Measurements from ENCODE around the gene ANKRD7.
"Not testable (repeated sequence)": the region's sequence is repeated elsewhere in the genome, so short reads cannot be mapped to it uniquely, and the experiment has no call there.

ANKRD7 gene

GRCh38 chr7:118214051-118214832, 10.3 kb upstream of the ANKRD7 start:
- no peaks in the 10 kb centered on the region for H3K9me3 ChIP-seq
- H3K36me3 ChIP-seq (replicated peaks): no peaks in the 10 kb centered on the region
- no peaks in the 10 kb centered on the region for H3K4me1 ChIP-seq
- in situ Hi-C loops (cut with MboI; ENCODE audit: low sequenced_read_pairs): no loop called here
- H3K4me3 ChIP-seq: no peak overlapping the region
- no peaks in the 10 kb centered on the region for H3K27me3 ChIP-seq (ENCODE audit: low read depth)
- DNase-seq (ENCODE audit: low spot score in 2 of 2): no peak

- no peaks in the 10 kb centered on the region for H3K27me3 ChIP-seq (ENCODE audit: low read depth)
- no peaks in the 10 kb centered on the region for H3K36me3 ChIP-seq (replicated peaks)
- no peak overlapping the region for H3K4me3 ChIP-seq
- H3K9me3 ChIP-seq: no peaks in the 10 kb centered on the region
- no peak for DNase-seq (ENCODE audit: low spot score in 2 of 2)
- H3K4me1 ChIP-seq: no peaks in the 10 kb centered on the region
- in situ Hi-C loops (cut with MboI; ENCODE audit: low sequenced_read_pairs): no loop called here
Measured at GRCh38 chr7:118214833-118215182, 9.7 kb upstream of the ANKRD7 start.

- DNase-seq (ENCODE audit: low spot score in 2 of 2): no peak
- in situ Hi-C loops (cut with MboI; ENCODE audit: low sequenced_read_pairs): no loop called here
- Histone ChIP-seq H3K9me3 (no peaks in the 10 kb centered on the region), H3K4me3 (no peak overlapping the region), H3K36me3 (replicated peaks) (no peaks in the 10 kb centered on the region), H3K4me1 (no peaks in the 10 kb centered on the region), H3K27me3 (ENCODE audit: low read depth) (no peaks in the 10 kb centered on the region)
Measured at GRCh38 chr7:118217210-118217619, 7.3 kb upstream of the ANKRD7 start.

GRCh38 chr7:118218413-118219156, 5.9 kb upstream of the ANKRD7 start:
- Histone ChIP-seq H3K9me3 (no peaks in the 10 kb centered on the region), H3K27me3 (ENCODE audit: low read depth) (no peaks in the 10 kb centered on the region), H3K4me3 (no peak overlapping the region), H3K36me3 (replicated peaks) (no peaks in the 10 kb centered on the region), H3K4me1 (no peaks in the 10 kb centered on the region)
- in situ Hi-C loops (cut with MboI; ENCODE audit: low sequenced_read_pairs): no loop called here
- DNase-seq (ENCODE audit: low spot score in 2 of 2): no peak

- no peak for DNase-seq (ENCODE audit: low spot score in 2 of 2)
- no peaks in the 10 kb centered on the region for H3K36me3 ChIP-seq (replicated peaks)
- in situ Hi-C loops (cut with MboI; ENCODE audit: low sequenced_read_pairs): no loop called here
- H3K9me3 ChIP-seq: no peaks in the 10 kb centered on the region
- H3K4me1 ChIP-seq: no peaks in the 10 kb centered on the region
- no peaks in the 10 kb centered on the region for H3K27me3 ChIP-seq (ENCODE audit: low read depth)
- no peak overlapping the region for H3K4me3 ChIP-seq
Measured at GRCh38 chr7:118219157-118219512, 5.4 kb upstream of the ANKRD7 start.

- H3K36me3 ChIP-seq (replicated peaks): no peaks in the 10 kb centered on the region
- DNase-seq (ENCODE audit: low spot score in 2 of 2): no peak
Measured at GRCh38 chr7:118220583-118220982, 3.9 kb upstream of the ANKRD7 start.

GRCh38 chr7:118222591-118222990, 1.9 kb upstream of the ANKRD7 start:
- H3K4me1 ChIP-seq: no peaks in the 10 kb centered on the region
- H3K9me3 ChIP-seq: no peaks in the 10 kb centered on the region
- H3K36me3 ChIP-seq (replicated peaks): no peaks in the 10 kb centered on the region
- no peak for DNase-seq (ENCODE audit: low spot score in 2 of 2)
- in situ Hi-C loops (cut with MboI; ENCODE audit: low sequenced_read_pairs): no loop called here
- no peak overlapping the region for H3K4me3 ChIP-seq
- H3K27me3 ChIP-seq (ENCODE audit: low read depth): peaks cover 3% of the 10 kb centered on the region; the same call in 1 of the 2 replicates

More at GRCh38 chr7:118220583-118220982, 3.9 kb upstream of the ANKRD7 start:
- in situ Hi-C loops (cut with MboI; ENCODE audit: low sequenced_read_pairs): no loop called here
- H3K9me3 ChIP-seq: no peaks in the 10 kb centered on the region
- H3K27me3 ChIP-seq (ENCODE audit: low read depth): no peaks in the 10 kb centered on the region
- no peak overlapping the region for H3K4me3 ChIP-seq
- no peaks in the 10 kb centered on the region for H3K4me1 ChIP-seq

GRCh38 chr7:118232837-118233236, 8.3 kb downstream of the ANKRD7 start:
- Histone ChIP-seq H3K4me3 (no peak overlapping the region), H3K9me3 (no peaks in the 10 kb centered on the region), H3K36me3 (replicated peaks) (no peaks in the 10 kb centered on the region), H3K27me3 (ENCODE audit: low read depth) (0 out of 2 replicates have a peak, but pooled peaks cover 6% of the 10 kb centered on the region), H3K4me1 (peaks cover 3% of the 10 kb centered on the region; the same call in 1 of the 2 replicates)
- no peak for DNase-seq (ENCODE audit: low spot score in 2 of 2)
- in situ Hi-C loops (cut with MboI; ENCODE audit: low sequenced_read_pairs): no loop called here

- H3K27me3 ChIP-seq (ENCODE audit: low read depth): no peaks in the 10 kb centered on the region
- H3K9me3 ChIP-seq: no peaks in the 10 kb centered on the region
- no peak for DNase-seq (ENCODE audit: low spot score in 2 of 2)
- in situ Hi-C loops (cut with MboI; ENCODE audit: low sequenced_read_pairs): no loop called here
- peaks cover 3% of the 10 kb centered on the region; the same call in 1 of the 2 replicates for H3K4me1 ChIP-seq
- no peaks in the 10 kb centered on the region for H3K36me3 ChIP-seq (replicated peaks)
- no peak overlapping the region for H3K4me3 ChIP-seq
Measured at GRCh38 chr7:118233799-118234198, 9.3 kb downstream of the ANKRD7 start.

- Histone ChIP-seq H3K36me3 (replicated peaks) (no peaks in the 10 kb centered on the region), H3K4me3 (no peak overlapping the region), H3K27me3 (ENCODE audit: low read depth) (no peaks in the 10 kb centered on the region), H3K4me1 (no peaks in the 10 kb centered on the region), H3K9me3 (no peaks in the 10 kb centered on the region)
- no peak for DNase-seq (ENCODE audit: low spot score in 2 of 2)
- in situ Hi-C loops (cut with MboI; ENCODE audit: low sequenced_read_pairs): no loop called here
Measured at GRCh38 chr7:118239014-118239413, 14.5 kb downstream of the ANKRD7 start.

- H3K9me3 ChIP-seq; DNase-seq (ENCODE audit: low spot score in 2 of 2); H3K4me1 ChIP-seq; in situ Hi-C loops (cut with MboI; ENCODE audit: low sequenced_read_pairs); H3K27me3 ChIP-seq (ENCODE audit: low read depth); H3K36me3 ChIP-seq (replicated peaks); H3K4me3 ChIP-seq: not testable (repeated sequence)
Measured at GRCh38 chr7:118240320-118240719, 15.8 kb downstream of the ANKRD7 start.

GRCh38 chr7:118243695-118244094, 19.2 kb downstream of the ANKRD7 start:
- Histone ChIP-seq H3K36me3 (replicated peaks) (no peaks in the 10 kb centered on the region), H3K9me3 (no peaks in the 10 kb centered on the region), H3K4me3 (no peak overlapping the region), H3K27me3 (ENCODE audit: low read depth) (no peaks in the 10 kb centered on the region), H3K4me1 (no peaks in the 10 kb centered on the region; the same call in 1 of the 2 replicates)
- no peak for DNase-seq (ENCODE audit: low spot score in 2 of 2)
- in situ Hi-C loops (cut with MboI; ENCODE audit: low sequenced_read_pairs): no loop called here

GRCh38 chr7:118245267-118246040, 20.9 kb downstream of the ANKRD7 start:
- Histone ChIP-seq H3K9me3 (no peaks in the 10 kb centered on the region), H3K4me1 (no peaks in the 10 kb centered on the region; the same call in 1 of the 2 replicates), H3K36me3 (replicated peaks) (no peaks in the 10 kb centered on the region), H3K27me3 (ENCODE audit: low read depth) (no peaks in the 10 kb centered on the region), H3K4me3 (no peak overlapping the region)
- in situ Hi-C loops (cut with MboI; ENCODE audit: low sequenced_read_pairs): no loop called here
- DNase-seq (ENCODE audit: low spot score in 2 of 2): no peak
